ENCODE results near the gene SIRT7.

DNA sequence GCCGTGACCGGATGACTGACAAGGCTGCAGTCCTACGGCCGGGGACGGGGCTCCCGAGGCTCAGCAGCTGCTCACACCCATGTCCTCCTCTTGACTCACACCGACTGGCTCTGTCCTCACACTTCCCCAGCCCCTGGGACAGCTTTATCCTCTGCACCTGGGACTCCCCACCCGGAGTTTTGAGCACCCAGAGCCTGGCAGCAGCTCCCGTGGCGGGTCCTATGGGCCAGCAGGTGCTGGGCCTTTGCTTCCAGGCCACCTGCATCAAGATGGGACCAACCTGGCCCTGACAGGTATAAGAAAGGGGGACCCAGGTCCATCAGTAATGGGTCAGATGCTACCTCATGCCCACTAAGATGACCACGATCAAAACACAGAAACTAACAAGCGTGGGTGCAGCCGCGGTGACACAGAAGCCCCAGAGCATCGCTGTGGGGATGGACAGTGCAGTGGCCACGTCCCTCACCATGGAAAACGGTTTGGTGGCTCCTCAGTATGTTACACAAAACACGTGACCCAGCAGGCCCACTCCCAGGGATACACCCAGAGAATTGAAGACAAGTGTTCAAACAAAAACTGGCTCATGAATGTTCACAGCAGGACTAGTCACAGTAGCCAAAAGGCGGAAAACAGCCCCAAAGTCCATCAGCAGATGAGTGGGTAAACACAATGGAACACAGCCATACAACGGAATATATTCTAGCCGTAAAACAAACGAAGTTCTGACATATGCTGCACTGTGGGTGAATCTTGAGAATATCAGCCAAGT, 46.3 kb upstream of the SIRT7 start:
- TF ChIP-seq CTCF (conservative IDR thresholded peaks at IDR 0.05; ENCODE audit: low read depth, low read length) (no peak), EZH2 (IDR thresholded peaks at IDR 0.05; ENCODE audit: low read length, unreplicated experiment) (no peak)

All from PC-3 (cell line).